DOHH2 (cell line): ENCODE results near the gene PSME3.
"Not testable (repeated sequence)": the region's sequence is repeated elsewhere in the genome, so short reads cannot be mapped to it uniquely, and the experiment has no call there.

ENCODE experiments used
- H3F3A ChIP-seq: fragments of 200-600 bp; sonication (generic), shearing (Covaris generic); 2 replicates; pipeline ENCODE4 v1.6.0; 2016; ENCODE audit warnings: antibody characterized with exemption, mild to moderate bottlenecking; ENCODE audit not compliant: control insufficient read depth, insufficient read depth
- H3K27ac ChIP-seq: fragments of 200-600 bp; sonication (generic); 2 replicates; pipeline ENCODE4 v1.5.1; 2014; ENCODE audit warnings: low read depth, mild to moderate bottlenecking, low read length, moderate library complexity
- H3K27me3 ChIP-seq: fragments of 200-600 bp; sonication (generic); 2 replicates; pipeline ENCODE4 v1.6.1; 2014; ENCODE audit warnings: mild to moderate bottlenecking, low read length, mixed read lengths; ENCODE audit not compliant: control insufficient read depth
- H3K36me3 ChIP-seq: fragments of 200-600 bp; sonication (generic); 2 replicates; pipeline ENCODE4 v1.6.1; 2014; ENCODE audit warnings: mild to moderate bottlenecking, low read length, moderate library complexity, mixed read lengths; ENCODE audit not compliant: control insufficient read depth
- H3K4me1 ChIP-seq: fragments of 200-600 bp; sonication (generic); 2 replicates; pipeline ENCODE4 v1.6.1; 2014; ENCODE audit warnings: mild to moderate bottlenecking, low read length, mixed read lengths; ENCODE audit not compliant: control insufficient read depth
- H3K4me2 ChIP-seq: fragments of 200-600 bp; sonication (generic); 2 replicates; pipeline ENCODE4 v1.6.0; 2014; ENCODE audit warnings: mild to moderate bottlenecking, low read length, moderate library complexity
- H3K4me3 ChIP-seq: fragments of 200-600 bp; sonication (generic); 2 replicates; pipeline ENCODE4 v1.5.1; 2014; ENCODE audit warnings: mild to moderate bottlenecking, low read length, mixed read lengths
- H3K79me2 ChIP-seq: fragments of 200-600 bp; sonication (generic); 2 replicates; pipeline ENCODE4 v1.6.1; 2014; ENCODE audit warnings: mild to moderate bottlenecking, low read length, mixed read lengths; ENCODE audit not compliant: control insufficient read depth
- H3K9me2 ChIP-seq: fragments of 200-600 bp; sonication (generic); replicated peaks from 2 replicates; pipeline ENCODE4 v1.6.1; 2014; ENCODE audit warnings: mild to moderate bottlenecking, low read length, mixed read lengths; ENCODE audit not compliant: control insufficient read depth
- H3K9me3 ChIP-seq: fragments of 200-600 bp; sonication (generic); 2 replicates; pipeline ENCODE4 v1.6.1; 2014; ENCODE audit warnings: antibody characterized with exemption, low read length, mixed read lengths; ENCODE audit not compliant: control insufficient read depth, insufficient read depth
- H4K20me1 ChIP-seq: fragments of 200-600 bp; sonication (generic); 2 replicates; pipeline ENCODE4 v1.6.0; 2014; ENCODE audit warnings: low read depth, mild to moderate bottlenecking, antibody characterized with exemption, low read length, moderate library complexity; ENCODE audit not compliant: control insufficient read depth, insufficient read depth
- CTCF ChIP-seq: fragments of 200-600 bp; sonication (generic); IDR thresholded peaks from one replicate; pipeline ENCODE4 v1.5.1; 2014; ENCODE audit warnings: antibody characterized with exemption, mild to moderate bottlenecking, low read depth, low read length; ENCODE audit not compliant: poor library complexity, severe bottlenecking
- EZH2phosphoT487 ChIP-seq: fragments of 200-600 bp; sonication (generic); IDR thresholded peaks from 2 replicates; pipeline ENCODE4 v1.6.1; 2017; ENCODE audit warnings: borderline replicate concordance, mild to moderate bottlenecking, antibody characterized with exemption, low read length, moderate library complexity, mixed read lengths

PSME3 gene

GRCh38 chr17:42872251-42872965 lies 39.2 kb downstream of the PSME3 start:
- Histone ChIP-seq H3F3A (no peaks in the 10 kb centered on the region), H4K20me1 (no peaks in the 10 kb centered on the region), H3K27me3 (peaks cover 29% of the 10 kb centered on the region), H3K36me3 (no peaks in the 10 kb centered on the region), H3K27ac (no peak overlapping the region), H3K4me3 (no peak overlapping the region), H3K4me2 (no peak overlapping the region), H3K79me2 (no peaks in the 10 kb centered on the region), H3K9me3 (no peaks in the 10 kb centered on the region), H3K9me2 (no peaks in the 10 kb centered on the region), H3K4me1 (no peaks in the 10 kb centered on the region)
- TF ChIP-seq CTCF (no peak), EZH2phosphoT487 (no peak)

GRCh38 chr17:42873315-42873714 lies 40.1 kb downstream of the PSME3 start:
- no peak for TF ChIP-seq EZH2phosphoT487
- TF ChIP-seq CTCF = no peak
- H3K9me2 ChIP-seq = no peaks in the 10 kb centered on the region
- no peak overlapping the region for H3K4me3 ChIP-seq
- no peaks in the 10 kb centered on the region for H3K9me3 ChIP-seq
- H3K36me3 ChIP-seq = no peaks in the 10 kb centered on the region
- H3K27me3 ChIP-seq = peaks cover 36% of the 10 kb centered on the region
- H3K27ac ChIP-seq = no peak overlapping the region
- no peak overlapping the region for H3K4me2 ChIP-seq
- no peaks in the 10 kb centered on the region for H3K79me2 ChIP-seq
- H3K4me1 ChIP-seq = peaks cover 3% of the 10 kb centered on the region; the same call in 1 of the 2 replicates
- H3F3A ChIP-seq = no peaks in the 10 kb centered on the region
- no peaks in the 10 kb centered on the region for H4K20me1 ChIP-seq

- peaks cover 42% of the 10 kb centered on the region for H3K27me3 ChIP-seq
- not testable (repeated sequence) for H3K4me3 ChIP-seq, H3K27ac ChIP-seq, H3K36me3 ChIP-seq, H3K9me2 ChIP-seq, H3K79me2 ChIP-seq, H3K4me2 ChIP-seq, H3K9me3 ChIP-seq, H3F3A ChIP-seq, H3K4me1 ChIP-seq, H4K20me1 ChIP-seq
Observed at GRCh38 chr17:42873932-42874695, 40.9 kb downstream of the PSME3 start.

GRCh38 chr17:42877037-42877436 lies 43.8 kb downstream of the PSME3 start:
- Histone ChIP-seq H3K9me3 (no peaks in the 10 kb centered on the region), H3K36me3 (no peaks in the 10 kb centered on the region), H3K9me2 (no peaks in the 10 kb centered on the region), H3K4me1 (peaks cover 3% of the 10 kb centered on the region; the same call in 1 of the 2 replicates), H3K27me3 (peaks cover 44% of the 10 kb centered on the region), H4K20me1 (no peaks in the 10 kb centered on the region), H3K79me2 (no peaks in the 10 kb centered on the region), H3K27ac (no peak overlapping the region), H3K4me2 (no peak overlapping the region), H3F3A (no peaks in the 10 kb centered on the region), H3K4me3 (no peak overlapping the region)
- TF ChIP-seq EZH2phosphoT487 = no peak
- no peak for TF ChIP-seq CTCF
